Activated CD8-positive, alpha-beta memory T cell treated with anti-CD3 and anti-CD28 coated beads for 1 hour (primary cell): ENCODE data around the gene TTYH2.
"Not testable (repeated sequence)": the region's sequence is repeated elsewhere in the genome, so short reads cannot be mapped to it uniquely, and the experiment has no call there.

Experiments used
- DNase-seq, 2 donors: peaks; one replicate each; pipeline ENCODE4 v3.0.0-alpha.2; 2020; ENCODE audit warnings: low read depth in 1 of 2; ENCODE audit errors: extremely low read depth in 1 of 2

TTYH2 gene

DNA sequence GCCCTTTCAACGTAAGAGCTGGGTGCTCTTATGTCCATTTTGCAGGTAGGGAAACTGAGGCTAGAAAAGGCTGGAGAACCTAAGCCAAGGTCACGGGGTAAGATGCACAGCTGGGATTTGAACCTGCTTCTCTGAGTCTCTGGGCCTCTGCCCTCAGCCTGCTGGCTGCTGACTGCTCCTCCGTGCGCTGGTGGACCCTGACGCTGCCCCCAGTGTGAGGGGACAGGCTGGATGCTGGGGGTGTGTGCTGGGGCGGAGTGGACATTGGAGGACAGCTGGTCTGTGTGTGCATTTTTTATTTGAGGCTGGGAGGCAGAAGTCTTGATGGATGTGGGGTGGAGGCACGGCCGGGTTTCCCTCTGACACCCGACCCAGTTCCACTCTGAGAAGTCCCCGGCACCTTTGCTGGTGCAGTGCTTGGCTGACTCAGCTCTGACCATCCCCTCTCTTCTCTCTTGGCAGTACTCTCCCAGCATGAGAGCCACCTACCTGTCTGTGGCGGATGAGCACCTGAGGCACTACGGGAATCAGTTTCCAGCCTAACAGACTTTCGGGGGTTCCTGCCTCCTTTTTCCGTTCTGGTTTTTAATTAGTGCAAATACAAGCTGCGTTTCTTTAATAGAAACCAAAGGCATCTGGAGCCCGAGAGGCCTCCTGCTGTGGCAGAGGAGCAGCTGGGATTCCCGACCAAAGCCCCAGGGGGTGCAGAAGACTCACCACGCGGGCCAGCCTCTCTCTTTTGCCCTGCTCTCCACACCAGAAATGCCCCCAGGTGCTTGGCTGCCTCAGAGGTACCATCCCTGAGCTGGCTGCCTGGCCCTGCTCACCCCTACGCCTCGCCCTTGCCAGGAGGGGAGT, 46.5 kb downstream of the TTYH2 start:
- DNase-seq = no peak

DNA sequence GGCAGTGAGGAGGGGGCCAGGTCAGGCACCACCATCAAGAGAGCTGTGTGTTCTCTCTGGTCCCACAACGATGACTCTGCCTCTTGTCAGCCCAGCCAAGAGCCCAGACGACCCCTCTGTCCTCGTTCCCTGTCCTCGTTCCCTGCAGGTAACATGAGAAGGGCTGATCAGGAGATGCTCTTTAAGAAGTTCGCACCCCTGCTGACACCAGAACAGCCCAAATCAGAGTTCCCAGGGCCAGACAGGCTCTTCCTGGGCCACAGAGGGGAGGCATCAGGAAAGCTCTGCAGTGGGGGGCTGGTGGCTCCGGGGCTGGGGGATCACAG, 47.1 kb downstream of the TTYH2 start:
- DNase-seq = no peak

DNA sequence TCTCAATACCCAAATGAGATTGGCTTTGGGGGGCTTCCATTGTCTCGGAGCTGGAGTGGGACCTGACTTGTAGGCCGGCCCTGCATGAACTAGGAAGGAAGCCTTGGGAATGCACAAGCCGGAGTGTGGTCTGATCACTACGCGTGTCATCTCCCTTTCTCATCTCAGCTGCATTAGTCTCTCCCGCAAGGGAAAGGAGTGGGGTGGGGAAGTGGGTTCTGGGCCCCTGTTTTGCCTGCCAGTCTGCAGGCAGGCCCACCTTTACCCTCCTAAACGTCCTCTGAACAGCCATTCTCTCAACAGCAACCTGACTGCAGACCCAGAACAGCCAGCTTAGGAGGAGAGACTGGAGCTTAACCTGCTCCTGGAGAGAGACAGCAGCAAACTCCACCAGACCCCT, 49.2 kb downstream of the TTYH2 start:
- no peak for DNase-seq

DNA sequence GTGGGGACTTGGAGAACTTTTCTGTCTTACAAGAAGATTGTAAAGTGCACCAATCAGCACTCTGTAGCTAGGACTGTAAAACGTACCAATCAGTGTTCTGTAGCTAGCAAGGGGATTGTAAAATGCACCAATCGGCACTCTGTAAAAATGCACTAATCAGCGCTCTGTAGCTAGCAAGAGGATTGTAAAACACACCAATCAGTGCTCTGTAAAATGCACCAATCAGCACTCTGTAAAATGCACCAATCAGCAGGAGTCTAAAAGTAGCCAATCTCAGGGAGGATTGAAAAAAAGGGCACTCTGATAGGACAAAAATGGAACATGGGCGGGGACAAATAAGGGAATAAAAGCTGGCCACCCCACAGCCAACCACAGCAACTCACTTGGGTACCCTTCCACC, 53.7 kb downstream of the TTYH2 start:
- DNase-seq = not testable (repeated sequence)

DNA sequence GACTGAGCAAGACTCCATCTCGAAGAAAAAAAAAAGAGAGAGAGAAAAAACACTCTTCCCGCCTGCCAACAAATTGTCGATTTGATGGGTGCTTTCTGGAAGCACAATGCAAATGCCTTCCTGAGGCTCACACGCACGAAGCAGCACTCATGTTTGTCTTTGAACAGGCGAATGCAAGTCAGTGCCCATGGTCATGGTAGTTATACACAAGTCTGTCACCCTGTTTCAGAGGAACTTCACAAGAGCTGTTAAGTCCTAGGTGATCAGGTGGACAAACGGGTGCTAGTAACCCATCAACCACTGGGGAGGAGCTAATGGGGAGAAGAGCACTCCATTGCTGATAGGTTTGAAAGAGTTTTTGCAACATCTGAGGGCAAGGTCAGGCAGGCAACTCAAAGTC, 54.2 kb downstream of the TTYH2 start:
- no peak for DNase-seq

DNA sequence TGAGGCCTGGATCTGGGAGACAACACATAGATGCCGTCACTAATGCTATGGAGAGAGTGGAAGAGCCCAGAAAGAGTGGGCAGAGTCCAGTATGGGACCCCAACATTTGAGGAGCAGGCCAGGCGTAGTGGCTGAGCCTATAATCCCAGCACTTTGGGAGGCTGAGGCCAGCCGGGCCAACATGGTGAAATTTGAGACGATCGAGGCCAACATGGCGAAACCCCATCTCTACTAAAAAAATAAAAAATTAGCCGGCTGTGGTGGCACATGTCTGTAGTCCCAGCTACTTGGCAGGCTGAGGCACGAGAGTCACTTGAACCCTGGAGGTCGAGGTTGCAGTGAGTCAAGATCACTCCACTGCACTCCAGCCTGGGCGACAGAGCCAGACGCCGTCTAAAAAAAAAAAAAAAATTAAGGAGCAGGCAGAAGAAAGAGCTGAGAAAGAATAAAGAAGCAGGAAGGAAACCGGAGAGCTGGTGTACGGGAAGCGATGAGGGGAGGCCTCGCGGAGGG, 54.7 kb downstream of the TTYH2 start:
- DNase-seq = no peak

DNA sequence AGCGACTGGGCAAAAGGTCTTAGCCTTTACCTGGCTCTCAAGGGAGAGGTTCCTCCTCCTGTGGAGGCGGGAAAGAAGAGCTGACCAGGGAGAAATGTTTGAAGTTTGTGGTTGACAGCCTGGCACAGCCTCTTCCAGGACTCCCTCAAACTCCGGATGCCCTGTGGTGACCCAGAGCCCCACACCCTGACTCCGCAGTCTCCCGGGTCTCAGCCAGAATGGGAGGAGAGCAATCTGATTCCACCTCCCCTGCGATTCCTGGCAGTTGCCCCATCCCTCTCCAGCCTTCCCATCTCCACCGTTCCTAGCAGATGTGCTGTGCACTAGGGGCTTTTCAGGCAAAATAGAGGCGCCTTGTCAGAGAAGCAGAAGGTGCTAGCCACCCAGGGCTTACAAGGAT, 55.2 kb downstream of the TTYH2 start:
- DNase-seq = no peak

DNA sequence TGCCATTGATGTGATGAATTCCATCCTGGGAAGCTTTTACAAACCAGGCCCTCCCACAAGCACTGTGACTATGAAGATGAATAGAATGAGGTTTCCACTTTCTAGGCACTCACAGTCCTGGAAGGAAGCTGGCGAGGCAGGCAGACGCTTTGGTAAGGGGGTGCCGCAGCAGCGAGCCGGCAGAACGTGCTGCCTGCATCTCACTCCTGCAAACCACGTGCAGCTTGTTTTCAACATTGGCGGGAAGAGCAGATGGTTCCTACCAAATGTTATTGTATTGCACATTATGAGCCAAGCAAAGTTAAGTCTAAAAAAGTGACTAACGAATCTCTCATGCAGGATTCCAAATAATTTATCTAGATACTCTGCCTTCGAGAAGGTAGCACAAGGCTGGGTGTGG, 57.0 kb downstream of the TTYH2 start:
- no peak for DNase-seq

DNA sequence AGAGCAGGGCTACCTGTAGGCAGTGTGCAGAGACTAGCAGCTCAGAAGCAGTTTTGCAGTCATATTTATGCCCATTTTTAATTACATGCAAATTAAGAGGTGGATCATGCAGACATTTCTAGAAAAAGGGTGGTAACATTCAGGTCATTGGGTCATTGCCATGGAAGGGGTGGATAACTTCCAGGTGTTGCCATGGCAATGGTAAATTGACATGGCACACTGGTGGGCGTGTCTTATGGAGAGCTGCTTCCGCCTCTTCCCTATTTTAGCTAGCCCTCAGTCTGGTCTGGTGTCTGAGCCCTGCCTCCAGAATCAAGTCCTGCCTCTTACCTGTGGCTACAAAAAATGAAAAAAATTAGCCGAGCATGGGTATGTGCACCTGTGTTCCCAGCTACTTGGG, 57.9 kb downstream of the TTYH2 start:
- no peak for DNase-seq

DNA sequence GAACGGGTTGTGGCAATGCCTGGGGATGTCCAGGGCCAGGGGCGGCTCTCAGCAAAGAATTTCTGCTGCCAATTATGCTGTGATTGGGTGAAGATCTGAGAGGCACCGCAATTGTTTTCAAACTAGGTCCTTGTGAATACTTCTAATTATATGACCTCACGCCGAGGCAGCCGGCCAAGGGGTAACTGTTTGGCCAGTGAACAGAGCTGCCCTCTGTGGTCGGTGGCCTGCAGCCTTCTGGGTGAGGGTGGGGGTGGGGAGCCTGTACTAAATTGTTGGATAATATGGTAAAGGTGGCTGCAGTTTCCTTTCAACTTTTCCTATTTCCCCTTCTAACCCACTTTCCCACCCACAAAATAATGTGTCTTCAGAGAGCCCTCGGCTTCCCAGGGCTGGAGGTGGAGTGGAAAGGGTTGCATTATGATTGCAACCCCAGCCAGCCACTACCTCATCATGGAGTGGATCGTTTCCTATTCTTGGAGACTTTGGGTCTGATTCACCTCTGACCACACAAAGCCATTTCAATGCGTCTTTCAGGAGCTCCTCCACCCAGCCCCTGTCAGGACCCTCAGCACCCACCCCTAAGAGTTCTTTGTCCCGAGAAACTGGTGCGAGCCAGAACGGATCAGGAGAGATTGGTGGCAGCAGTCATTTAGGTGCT, 58.7 kb downstream of the TTYH2 start:
- DNase-seq = no peak

DNA sequence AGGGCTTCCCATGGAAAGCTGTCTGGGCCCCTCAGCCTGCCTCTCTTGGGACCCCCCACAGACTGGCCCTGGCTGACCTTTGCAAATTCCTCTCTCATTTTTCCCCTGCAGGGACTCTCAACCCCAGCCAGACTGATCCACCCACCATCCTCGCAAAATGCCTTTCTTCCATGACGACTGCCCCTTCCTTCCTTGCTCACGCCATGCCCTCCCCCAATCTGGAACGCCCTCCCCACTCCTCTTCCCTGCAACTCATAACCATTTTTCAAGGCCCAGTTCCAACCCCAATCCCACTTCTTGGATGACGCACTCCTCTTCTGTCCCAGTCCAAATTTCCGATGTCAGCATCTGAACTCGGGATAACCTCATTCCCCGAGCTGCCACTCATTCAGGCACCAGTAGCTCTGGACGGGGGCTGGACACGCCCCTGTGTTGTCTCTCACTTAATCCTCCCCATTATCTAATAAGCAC, 59.4 kb downstream of the TTYH2 start:
- no peak for DNase-seq

DNA sequence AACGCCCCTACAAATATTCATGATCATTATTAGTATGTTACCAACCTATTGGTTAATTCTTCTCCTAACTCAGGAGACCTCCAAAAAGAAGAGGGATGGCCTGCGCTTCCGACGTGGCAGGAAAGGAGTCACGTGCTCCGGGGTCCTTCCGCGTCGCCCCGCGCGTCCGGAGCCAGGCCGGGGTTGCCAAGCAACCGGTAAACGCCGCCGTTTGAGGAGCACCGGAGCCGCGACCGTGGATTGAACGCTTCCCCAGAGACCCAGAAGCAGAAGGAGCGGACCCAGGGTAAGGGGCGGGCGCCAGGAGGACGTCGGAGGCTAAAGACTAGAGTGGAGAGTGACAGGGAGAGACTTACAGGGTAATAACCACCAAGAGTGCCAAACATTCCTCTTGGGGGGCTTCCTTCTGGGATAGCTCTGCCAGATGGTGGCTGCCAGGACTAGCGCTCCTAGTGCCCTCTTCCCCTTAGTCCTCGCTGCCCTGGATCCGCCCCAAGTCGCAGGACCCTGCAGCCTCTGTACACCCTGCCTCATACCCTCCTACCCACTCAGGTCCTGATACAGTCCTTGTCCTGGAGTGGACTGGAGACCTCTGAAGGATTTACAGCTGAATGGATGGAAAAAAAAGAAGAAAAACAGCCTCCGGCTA, 60.8 kb downstream of the TTYH2 start, which contains the start of gene DNAI2:
TSS of gene DNAI2 (plus strand) at position 175 of the 649 bp plus-strand sequence. CDS start 7,584 bp downstream, outside the sequence.
- DNase-seq = no peak

DNA sequence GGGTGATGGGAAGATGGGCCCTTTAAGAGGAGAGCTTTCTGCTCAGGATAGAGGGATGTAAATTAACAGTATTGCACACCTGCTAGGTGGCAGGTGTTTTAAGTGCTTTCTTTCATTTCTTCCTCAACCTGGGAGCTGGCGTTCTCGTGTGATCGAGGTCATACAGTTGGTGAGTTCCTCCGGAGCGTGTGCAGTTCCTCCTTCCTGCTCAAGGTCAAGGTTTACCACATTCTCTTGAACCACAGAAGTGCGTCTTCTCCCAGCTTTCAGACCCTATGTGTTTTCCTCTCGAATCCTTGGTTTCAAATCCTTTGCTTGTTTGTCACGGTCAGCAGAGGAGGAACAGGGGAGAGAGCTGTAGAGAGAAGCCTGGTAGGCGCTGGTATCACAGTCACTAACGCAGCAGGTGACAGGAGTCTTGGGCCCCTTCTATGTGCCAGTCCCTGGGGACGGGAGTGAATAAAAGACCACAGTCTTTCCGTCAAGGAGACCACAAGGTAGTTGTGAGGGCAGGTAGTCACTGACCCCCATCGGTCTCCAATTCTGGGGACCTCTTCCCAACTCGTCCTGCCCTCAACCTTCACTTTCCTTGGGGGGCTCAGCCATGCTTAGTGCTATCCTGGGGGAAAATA, 61.5 kb downstream of the TTYH2 start:
- no peak for DNase-seq

DNA sequence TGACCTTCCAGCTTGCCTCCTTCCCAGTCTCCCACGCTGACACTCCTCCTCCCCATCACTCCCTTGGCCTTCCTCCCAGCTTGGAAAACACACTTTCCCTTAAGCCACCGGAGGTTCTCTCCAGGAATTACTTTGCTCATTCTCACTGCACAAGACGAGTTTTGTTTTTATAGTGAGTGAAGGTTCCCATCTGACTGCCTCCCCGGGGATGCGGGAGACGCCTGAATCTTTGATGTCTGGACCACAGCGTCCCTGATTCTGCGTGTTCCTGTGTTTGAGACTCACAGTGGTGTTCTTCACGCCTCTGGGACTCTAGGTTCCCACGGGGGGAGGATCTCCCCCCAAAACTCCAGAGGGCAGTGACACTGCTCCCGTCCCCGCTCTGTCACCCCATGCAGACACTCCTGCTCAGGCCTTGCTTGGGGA, 62.7 kb downstream of the TTYH2 start:
- no peak for DNase-seq

DNA sequence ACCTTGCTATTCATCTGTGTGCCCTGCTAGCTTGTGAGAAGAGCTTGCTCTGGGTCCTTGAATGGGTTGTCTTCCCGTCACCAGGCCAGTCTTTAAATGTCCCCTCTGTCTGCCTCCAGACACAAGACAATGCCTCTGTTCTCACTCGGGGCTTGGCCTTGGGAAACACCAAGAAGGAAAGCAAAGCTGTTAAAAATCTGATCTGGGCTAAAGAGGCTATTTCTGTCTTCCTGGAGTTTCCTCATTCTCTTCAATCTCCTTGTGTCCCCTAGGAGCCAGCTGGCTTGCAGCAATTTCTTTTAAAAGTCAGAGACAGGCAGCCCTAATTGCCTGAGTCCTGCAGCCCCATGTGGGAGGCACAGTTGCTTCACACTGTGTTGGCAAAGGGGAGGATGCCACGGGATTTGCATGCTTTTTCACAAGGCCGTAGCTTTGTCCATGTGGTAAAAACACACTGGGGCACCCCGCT, 63.2 kb downstream of the TTYH2 start:
- DNase-seq = no peak

DNA sequence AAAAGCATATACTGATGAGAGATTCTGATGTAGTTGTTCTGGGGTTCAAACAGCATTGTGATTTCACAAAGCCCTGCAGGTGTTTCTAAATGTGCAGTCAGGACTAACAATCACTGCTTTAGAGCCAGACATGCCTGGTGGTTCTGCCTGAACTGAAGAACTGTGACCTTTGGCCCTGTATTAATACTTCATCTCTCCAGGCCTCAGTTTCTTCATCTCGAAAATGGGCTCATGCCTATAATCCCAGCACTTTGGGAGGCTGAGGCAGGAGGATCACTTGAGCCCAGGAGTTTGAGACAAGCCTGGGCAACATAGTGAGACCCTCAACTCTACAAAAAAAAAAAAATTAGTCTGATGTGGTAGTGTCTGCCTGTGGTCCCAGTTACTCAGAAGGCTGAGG, 64.6 kb downstream of the TTYH2 start:
- no peak for DNase-seq

DNA sequence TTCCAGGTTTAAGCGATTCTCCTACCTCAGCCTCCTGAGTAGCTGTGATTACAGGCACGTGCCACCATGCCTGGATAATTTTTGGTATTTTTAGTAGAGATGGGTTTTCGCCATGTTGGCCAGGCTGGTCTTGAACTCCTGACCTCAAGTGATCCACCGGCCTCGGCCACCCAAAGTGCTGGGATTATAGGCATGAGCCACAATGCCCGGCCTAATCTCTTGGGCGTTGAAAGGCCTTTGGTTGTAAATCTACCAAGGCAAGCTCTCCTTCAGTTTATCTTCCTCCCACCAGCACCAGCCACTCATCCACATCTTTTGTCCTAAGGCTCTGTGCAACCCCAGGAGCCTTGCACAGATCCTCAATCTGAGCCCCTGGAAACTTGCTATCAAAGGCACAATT, 66.2 kb downstream of the TTYH2 start:
- not testable (repeated sequence) for DNase-seq

DNA sequence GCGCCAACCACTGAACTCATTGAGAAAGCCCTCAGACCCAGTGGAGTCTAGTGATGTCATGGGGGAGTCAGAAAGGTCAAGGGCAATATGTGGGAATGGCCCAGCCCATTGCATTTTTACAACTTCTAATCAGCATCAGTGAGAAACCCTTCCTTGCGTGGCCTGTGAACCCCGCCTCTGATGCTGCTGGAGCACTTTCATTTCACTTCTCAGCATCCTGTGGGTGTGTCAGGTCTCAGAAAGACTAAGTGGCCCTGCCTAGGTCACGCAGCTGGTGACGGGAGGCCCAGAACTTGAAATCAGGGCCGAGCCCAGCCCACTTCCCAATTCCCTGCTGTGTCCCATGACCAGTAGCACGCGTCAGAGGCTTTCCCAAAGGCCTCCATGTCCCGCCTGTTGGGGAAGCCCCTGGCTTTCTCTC, 66.7 kb downstream of the TTYH2 start:
- peak in 1 of 2 donors; percentile 28 for DNase-seq

DNA sequence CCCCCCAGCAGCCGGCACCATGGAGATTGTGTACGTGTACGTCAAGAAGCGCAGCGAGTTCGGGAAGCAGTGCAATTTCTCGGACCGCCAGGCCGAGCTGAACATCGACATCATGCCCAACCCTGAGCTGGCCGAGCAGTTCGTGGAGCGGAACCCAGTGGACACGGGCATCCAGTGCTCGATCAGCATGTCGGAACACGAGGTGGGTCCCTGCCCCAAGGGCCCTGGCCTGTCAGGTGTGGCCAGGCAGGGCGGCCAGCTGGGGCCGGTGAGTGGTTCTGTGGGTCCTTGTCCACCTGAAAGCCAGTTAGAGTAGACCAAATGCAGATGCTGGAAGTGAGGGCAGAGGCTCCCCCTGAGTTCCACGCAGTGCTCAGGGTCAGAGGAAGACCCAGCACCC, 68.4 kb downstream of the TTYH2 start:
- no peak for DNase-seq

DNA sequence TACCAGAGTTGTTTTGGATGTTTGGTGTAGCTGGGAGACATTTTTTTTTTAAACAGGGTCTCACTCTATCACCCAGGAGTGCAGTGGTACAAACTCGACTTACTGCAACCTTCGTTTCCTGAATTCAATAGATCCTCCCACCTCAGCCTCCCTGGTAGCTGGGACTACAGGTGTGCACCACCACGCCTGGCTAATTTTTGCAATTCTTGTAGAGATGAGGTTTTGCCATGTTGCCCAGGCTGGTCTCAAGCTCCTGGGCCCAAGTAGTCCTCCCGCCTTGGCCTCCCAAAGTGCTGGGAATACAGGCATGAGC, 68.9 kb downstream of the TTYH2 start:
- DNase-seq = not testable (repeated sequence)
